GM08714 (cell line): ENCODE results near the gene GNAL.

Source experiments
- H3K4me3 ChIP-seq: fragments of 200-500 bp; sonication (Bioruptor generic); 2 replicates; pipeline ENCODE4 v1.5.1; 2014; ENCODE audit warnings: mild to moderate bottlenecking, low read length, inconsistent platforms
- ZNF274 ChIP-seq: IDR thresholded peaks from 2 replicates; pipeline ENCODE4 v1.6.1; 2012; ENCODE audit warnings: mild to moderate bottlenecking, low read depth, low read length

GNAL gene

DNA sequence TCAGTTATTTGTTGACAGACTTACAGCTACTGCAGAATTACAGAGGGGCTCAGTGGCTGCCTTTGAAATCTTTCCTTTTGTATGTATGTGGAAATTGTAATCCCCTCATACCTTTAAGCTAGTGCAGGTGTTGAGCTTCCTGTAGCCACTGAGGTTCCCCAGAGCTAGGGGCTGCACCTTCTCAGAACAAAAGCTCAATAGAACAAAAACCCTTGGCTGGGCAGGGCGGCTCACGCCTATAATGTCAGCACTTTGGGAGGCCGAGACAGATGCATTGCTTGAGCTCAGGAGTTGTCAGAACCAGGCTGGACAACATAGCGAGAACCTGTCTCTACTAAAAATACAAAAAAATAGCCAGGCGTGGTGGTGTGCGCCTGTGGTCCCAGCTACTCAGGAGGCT lies 120.8 kb downstream of the GNAL start:
- no peak overlapping the region for H3K4me3 ChIP-seq
- no peak for TF ChIP-seq ZNF274

DNA sequence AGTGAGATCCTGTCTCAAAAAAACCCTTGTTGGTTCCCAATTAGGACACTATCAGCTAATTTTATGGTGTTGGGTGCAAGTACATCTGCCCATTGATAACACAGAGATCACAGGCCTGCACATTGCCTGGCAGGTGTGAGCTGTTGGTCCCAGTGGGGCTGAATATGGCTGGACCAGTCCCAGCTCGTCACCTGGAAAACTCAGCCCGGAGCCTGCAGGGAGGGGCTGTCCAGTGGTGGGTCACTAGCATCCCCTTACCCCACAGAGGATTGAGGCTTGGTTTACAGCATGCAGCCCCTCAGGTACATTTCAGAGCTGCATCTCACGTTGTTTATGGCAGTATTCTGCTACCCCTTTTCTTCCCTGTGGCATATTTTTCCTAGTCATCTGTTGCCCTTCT lies 121.3 kb downstream of the GNAL start:
- no peak for TF ChIP-seq ZNF274

DNA sequence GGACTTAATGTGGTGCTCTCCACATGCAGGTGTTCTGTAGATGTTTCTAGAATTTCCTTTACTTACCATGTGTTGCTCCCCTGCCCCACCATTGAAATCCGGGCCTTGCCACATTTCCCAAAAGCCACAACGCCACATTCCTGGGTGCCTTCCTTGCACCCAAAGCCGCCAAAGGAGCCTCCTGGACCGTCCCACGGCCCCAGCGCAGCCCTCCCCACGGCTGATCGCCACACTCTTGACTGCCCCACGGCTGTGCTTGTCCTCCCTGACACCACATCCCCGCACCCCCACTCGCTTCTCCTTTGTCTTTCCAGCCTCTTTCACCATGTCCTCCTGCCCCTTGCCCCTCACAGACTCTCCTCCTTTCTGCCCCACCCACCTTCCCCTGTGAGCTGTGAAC lies 121.9 kb downstream of the GNAL start:
- H3K4me3 ChIP-seq: no peak overlapping the region
- TF ChIP-seq ZNF274: no peak

More for the DNA sequence above, 121.3 kb downstream of the GNAL start:
- no peak overlapping the region for H3K4me3 ChIP-seq

GRCh38 chr18:11817229-11817628 lies 128.2 kb downstream of the GNAL start:
- H3K4me3 ChIP-seq: no peak overlapping the region
- TF ChIP-seq ZNF274: no peak

- no peak overlapping the region for H3K4me3 ChIP-seq
- TF ChIP-seq ZNF274: no peak
Observed at GRCh38 chr18:11818486-11819203, 129.6 kb downstream of the GNAL start.

DNA sequence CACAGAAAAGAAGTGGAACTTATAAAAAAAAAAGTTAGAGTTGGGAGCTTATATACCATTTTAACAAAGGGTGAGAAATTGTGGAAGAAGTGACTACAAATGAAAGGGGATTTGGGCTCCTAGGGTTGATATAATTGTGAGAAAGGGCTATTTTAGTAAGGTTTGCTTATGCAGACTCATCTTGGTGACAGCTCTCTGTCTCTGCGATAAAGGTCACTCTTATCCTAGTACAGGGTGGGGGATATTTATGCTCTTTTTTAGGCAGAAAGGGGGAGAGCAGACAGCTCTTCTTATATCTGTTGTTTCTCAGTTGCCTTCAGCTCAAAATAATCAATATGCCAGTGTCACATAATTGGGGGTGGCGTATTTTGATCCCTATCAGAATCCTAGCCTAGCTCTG lies 130.9 kb downstream of the GNAL start:
- no peak overlapping the region for H3K4me3 ChIP-seq
- TF ChIP-seq ZNF274: no peak

DNA sequence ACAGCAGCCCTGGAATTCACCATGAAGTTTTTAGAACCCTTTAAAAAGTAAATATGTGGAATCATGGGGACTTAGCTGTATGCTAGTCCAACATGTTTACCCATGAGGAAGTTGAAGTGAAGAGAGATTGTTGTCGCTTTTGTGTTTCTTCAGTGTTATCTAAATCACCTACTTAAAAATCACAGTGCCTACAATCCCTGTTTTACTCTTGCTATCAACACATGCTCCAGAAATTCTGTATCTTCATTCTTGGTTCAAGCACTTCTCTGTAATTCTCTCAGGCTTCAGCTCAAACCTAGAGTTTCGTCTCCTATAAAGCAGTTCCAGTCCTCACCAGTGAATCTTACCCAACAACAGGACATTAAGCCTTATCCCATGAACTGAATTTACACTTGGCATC lies 131.6 kb downstream of the GNAL start:
- H3K4me3 ChIP-seq: no peak overlapping the region
- TF ChIP-seq ZNF274: no peak

DNA sequence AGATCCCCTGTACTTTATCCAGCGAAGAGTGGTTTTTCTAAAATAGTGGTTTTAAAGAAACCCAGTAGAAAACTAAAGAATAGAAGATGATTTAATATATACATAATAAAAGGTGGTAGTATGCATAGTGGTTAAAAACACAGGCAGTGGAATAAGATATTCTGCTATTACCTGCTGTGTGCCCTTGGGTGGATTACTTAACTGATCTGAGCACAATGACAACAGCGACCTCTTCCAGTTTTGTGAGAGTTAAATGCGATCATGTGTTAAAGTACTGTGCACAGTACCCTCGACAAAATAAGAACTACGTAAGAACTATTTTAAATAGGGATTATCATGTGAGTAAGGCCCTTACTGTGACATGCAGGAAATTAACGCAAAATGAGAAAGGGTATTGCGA lies 132.1 kb downstream of the GNAL start:
- no peak overlapping the region for H3K4me3 ChIP-seq
- TF ChIP-seq ZNF274: no peak

- H3K4me3 ChIP-seq: no peak overlapping the region
- no peak for TF ChIP-seq ZNF274
Observed at GRCh38 chr18:11821643-11822237, 132.7 kb downstream of the GNAL start.

DNA sequence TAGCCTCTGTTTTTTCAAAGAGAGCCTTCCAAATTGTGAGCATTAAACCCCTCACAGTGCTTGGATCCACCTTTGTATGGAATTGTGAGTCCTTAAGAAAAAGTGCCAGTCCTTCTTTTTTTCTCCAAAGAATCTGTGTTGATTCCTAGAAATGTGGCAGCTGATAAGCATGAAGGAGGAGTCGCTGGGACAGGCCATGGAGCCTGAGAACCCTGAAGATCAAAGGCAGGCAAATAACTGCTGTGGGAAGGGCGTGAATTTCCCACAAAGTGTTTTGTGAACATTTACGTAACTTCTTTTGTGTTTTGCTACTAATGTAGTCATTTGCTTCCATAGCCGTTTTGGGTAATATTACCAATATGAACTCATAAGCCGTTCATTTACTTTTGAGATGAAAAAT lies 134.5 kb downstream of the GNAL start:
- no peak for TF ChIP-seq ZNF274
- H3K4me3 ChIP-seq: no peak overlapping the region

GRCh38 chr18:11826836-11827235 lies 137.8 kb downstream of the GNAL start:
- no peak for TF ChIP-seq ZNF274
- no peak overlapping the region for H3K4me3 ChIP-seq

GRCh38 chr18:11828786-11829432 lies 139.8 kb downstream of the GNAL start:
- no peak overlapping the region for H3K4me3 ChIP-seq
- TF ChIP-seq ZNF274: no peak

DNA sequence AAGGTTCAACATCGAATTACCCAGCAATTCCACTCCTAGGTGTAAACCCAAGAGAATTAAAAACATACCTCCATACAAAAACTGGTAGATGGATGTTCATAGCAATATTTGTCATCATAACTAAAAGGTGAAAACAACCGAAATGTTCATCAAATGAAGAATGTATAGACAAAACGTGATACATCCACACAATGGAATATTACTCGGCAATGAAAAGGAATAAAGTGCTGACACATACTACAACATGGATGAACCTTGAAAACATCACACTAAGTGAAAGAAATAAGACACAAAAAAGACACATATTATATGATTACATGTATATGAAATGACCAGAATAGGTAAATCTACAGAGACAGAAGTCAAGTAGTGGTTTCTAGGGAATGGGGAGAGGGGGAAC lies 141.5 kb downstream of the GNAL start:
- no peak overlapping the region for H3K4me3 ChIP-seq
- no peak for TF ChIP-seq ZNF274

DNA sequence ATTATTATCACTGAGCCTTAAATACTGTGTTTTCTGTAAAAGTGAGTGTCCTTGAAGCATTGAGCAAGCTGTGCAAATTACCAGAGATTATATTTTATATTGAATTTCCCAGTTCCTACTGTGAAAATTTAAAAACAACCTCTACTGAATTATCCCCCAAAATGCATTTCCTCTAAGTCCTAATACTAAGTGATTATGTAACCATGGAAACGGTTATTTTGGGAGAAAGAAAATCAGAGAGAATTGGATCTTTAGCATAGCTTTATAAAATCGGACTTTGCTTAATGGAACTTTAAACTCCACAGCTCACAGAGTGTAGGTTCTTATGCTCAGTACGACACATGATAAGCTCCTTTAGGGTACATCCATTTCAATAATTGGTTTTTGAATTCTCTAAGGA lies 142.9 kb downstream of the GNAL start:
- H3K4me3 ChIP-seq: no peak overlapping the region
- TF ChIP-seq ZNF274: no peak

- no peak for TF ChIP-seq ZNF274
- no peak overlapping the region for H3K4me3 ChIP-seq
Observed at GRCh38 chr18:11834772-11835171, 145.7 kb downstream of the GNAL start.
